HG02884 (cell line): ENCODE measurements around the gene FSTL4.

Experiments used
- ATAC-seq: cut with Tn5 transposase; IDR thresholded peaks from one replicate; pipeline ENCODE4 v1.9.1; 2021; ENCODE audit warnings: mild to moderate bottlenecking, moderate library complexity; ENCODE audit not compliant: unreplicated experiment

FSTL4 gene

DNA sequence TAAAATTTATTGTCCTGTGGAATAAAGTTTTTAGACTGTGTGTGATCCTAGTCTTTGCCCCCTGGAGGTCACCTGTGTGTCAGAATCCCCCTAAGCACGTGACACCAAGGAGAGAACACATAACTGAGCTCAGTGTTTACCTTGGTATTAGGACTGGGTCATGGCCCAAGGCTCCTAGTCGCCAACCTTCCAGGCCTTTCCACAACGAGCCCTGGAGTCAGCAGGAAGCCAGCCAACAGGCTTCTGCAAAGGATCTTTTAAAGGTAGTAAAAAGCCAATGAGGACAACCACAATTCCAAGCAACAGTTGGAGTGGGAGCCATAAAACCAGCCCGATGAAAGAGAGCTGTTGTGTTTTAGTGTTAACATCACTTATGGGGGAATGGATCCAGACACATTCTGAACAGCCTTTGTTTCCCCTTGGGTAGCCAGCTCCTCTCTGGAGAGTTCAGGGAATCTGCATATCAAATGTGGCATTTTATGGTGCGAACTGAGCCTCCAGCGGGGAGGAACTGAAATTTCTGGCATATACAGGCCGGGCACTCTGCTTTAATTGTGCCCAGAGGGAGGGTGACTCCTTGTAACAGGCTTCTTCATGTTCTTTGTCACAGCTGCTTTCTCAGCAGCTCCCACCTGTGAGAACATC is 239.9 kb downstream of the FSTL4 start:
- no peak for ATAC-seq

DNA sequence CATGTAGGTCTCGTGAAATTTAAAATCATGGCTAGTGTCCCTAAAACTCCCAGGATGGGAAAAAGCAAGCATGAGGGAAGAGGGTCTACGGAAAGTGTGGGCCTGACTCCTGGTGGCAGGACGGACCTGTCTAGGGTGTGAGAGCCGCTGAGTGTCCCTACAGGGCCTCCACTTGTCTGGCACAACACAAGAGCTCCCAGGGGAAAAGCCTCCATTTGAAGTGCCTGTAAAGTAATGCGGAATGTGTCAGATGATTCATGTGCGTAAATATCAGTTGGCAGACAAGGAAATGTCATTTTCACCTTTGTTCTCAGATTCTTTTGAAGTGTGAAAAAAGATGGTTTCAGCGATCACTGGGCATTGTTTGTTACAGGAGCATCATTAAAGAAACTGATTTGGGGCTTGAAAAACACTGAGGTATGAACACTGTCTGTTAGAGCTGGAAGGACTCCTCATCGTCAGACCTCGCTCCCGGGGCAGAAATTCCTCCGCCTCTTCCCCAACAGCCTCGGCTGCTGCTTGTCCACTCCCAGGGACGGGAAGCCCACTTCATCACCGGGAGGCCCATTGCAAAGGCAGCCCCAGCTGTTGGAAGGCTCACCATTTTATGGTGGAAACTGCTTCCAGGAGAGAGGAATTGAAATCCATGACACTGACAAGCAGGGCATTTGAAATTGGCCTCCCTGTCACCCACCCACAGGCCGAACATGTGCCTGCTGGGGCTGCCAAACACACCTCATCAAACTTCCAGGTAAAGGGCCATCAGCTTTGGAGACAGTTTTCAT is 240.8 kb downstream of the FSTL4 start:
- ATAC-seq = no peak

DNA sequence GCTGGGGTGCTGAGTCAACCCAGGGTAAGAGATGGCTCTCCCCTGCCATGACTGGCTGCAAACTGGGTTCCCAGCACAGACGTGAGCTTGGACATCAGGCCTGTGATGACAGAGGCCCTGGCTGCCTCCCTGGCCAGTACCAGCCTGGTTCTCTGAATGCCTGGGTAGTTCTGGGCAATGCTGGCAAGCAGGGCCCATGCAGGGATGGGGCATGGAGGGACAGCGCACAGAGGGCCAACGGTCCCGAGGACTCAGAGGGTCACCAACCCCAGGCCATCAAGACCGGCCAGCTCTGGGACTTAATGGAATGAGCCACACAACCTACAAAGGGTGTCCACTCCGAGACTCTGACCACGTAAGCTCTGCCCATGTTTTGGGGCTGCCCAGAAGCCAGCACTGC is 241.4 kb downstream of the FSTL4 start:
- ATAC-seq = no peak

DNA sequence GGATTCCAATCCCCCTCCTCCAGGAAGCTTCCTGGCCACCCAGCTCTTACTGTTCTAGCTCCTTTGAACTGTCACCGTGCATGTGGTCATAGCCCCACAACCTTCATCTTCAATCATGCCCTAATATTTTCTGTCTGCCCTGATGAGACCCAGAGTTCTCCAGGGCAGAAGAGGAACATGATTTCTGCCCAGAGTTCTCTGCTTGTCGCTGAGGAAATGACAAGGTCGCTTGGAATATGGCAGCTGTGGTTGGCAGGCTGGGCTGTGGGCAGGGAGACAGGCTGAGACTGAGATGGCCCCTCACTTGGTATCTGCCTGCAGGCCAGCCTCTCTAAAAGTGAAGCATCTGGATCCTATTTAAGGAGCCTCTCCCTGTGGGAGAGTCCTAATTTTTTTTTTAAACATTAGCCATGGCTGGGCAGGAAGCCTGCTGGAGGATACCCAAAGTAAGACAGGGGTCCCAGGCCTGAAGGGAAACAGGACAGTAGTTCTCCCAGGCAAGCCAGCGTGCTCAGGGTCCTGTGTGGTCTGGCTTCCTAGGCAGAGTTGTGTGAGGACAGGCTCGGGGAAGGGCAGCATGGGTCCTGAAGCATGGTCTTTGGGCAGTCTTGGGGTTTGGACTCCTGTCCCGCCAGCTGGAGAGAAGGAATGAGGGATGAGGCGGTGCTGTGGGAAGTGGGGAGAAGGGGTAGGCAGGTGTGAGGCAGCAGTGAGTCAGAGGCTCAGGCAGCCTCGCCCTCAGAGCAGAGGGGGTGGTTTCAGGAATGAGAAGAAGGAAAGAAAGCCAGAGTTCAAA is 242.1 kb downstream of the FSTL4 start:
- ATAC-seq = no peak

DNA sequence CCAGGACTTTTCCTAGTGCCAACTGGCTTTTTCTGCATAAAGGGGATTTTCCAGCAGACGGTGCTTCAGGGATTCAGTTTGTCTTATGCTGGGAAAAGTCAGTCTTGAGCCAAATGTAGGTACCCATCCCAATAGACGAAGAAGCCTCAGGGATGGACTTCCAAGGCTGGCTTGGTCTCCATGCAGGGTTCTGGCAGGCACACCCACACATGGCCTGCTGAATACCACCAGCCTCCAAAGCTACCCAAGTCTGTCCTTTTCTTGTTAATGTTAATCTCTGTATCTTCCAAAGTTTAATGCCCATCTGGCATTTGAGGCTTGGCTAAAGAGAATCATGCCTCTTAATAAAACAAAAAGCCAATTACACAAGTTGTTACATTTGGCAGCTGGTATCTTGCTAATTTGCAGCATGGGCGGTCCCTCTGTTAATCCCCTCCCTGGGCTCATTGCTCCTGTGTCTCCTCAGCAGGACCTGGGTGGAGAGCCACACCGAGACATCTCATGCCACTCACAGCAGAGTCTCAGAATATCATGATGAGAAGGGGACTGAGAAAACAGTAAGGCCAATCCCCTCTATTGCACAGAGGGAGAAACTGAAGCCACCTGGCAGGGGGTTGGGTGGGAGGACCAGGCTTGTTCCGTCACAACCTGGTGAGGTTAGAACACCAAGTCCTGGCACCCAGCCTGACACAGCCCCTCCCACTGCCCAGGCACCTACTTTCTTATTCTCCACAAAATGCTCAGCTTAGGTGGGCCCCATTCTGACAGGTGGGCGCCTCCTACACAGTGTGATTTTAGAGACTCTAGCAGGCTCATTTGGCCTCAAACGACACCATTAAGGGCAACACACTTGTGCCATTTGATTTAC is 243.2 kb downstream of the FSTL4 start:
- no peak for ATAC-seq

DNA sequence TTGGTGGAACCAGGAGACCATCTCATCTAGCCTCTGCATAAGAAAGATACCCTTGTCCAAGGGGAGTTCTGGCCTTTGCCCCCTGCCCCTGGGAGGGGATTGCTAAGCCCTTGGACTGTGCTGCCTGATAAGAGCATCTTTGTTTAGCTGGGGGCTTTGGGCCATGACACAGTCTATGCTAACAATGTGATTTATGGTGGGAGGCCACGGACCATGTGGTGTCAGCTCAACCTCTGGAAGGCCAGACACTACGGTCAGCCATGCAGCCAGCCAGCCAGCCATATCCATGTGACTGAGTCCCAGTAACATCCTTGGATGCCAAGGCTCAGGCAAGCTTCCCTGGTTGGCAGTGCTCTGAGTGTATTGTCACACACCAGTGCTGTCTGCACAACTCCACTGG is 244.4 kb downstream of the FSTL4 start:
- ATAC-seq = no peak

DNA sequence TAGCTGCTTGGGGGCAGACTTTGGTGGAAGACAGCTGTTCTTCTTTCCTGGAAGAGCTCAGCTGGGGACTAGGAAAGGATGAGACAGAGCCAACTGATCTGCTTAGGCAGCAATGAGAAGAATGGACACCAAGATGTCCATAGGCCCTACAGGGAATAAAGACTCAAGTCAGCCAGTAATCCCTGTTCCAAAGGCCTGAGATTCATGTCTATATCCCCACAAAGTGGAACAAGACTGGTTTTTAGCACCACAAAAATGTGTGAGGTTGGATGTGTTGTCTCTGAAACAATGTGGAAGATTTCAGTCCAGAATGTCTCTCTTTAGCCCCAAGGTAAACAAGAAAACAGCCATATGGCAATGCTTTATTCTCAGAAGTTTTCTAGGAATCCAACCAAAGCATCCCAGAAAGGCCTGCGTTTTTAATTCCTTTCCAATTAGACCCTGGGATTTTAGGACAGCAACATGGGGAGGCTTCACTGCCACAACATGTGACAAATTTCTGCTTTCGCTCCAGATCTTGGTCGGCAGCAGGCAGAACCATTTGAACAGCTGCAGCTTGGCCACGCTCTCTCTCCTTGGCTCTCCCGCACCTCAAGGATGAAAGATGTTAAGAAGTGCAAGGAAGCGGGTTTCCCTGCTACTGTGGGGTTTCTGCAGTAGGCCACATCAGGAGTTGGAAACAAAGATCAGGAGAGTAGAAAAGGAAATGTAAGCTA is 245.1 kb downstream of the FSTL4 start:
- ATAC-seq = no peak

DNA sequence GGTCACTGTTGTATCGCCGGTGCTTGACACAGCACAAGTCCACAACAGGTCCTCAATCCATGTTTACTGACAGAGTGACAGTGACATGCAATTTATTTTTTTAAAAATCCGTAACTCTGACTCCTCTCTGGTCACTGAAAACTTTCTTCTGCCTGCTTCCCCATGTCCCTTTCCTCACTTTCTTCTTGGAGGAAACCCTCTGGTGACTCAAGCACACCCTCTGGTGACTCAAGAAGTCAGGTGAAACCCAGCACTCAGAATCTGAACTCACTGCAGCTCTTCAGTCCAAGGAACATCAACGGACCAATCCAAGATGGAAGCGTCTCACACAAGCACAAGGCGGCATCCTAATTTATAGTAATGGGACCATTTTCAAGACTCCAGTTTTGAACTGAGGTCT is 245.9 kb downstream of the FSTL4 start:
- ATAC-seq = no peak

DNA sequence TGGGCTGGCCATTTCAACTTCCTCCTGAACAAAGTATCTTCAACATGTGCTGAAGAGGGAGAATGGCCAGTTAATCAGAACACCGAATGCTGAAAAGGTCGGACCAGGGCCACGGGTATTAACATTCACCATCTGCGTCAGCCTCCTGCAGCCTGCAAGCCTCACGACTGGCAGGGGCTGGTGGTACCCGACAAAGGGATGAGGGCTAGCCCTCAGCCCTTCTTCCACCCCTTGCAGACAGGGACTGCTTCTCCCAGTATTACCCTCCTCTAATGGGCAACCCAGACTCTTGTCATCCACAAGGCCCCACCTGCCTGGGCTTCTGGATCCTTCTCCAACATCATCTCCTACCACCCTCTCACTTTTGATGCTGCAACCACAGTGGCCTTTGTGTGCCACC is 246.6 kb downstream of the FSTL4 start:
- ATAC-seq = no peak

DNA sequence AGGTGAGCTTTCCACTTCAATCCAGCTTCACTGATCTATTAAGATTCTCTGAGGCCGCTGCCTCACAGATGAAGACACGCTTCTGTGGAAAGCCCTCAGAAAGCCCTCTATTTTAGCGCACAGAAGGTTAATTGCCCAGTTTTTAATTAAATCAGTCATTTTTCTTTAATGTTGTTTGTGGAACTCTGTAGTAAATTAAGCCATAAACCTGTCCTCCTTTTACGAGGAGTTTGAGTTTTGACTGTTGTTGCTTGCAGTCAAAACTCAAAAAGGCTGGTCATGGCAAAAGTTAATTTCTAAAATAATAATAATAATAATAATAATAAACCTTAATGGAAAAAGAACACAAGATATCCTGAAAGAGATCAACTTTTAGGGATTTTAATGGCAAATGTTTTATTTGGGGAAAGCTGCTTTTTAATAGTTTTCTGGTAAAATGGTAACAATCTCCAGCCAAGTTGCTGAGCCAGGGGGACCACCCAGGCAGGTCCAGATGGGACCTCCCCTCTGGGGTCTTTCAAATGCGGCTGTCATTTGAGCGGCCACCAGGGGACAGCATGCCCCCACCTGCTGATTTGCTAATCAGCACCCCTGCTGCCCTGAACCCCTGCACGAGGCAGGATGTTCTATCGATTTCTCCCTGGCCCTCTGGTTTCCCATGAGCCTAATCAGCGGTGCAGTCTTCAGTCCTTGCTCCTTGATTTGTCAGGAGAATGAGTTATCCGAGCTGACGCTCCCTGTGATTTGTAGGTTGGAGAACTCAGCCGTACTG is 247.2 kb downstream of the FSTL4 start:
- ATAC-seq = no peak

DNA sequence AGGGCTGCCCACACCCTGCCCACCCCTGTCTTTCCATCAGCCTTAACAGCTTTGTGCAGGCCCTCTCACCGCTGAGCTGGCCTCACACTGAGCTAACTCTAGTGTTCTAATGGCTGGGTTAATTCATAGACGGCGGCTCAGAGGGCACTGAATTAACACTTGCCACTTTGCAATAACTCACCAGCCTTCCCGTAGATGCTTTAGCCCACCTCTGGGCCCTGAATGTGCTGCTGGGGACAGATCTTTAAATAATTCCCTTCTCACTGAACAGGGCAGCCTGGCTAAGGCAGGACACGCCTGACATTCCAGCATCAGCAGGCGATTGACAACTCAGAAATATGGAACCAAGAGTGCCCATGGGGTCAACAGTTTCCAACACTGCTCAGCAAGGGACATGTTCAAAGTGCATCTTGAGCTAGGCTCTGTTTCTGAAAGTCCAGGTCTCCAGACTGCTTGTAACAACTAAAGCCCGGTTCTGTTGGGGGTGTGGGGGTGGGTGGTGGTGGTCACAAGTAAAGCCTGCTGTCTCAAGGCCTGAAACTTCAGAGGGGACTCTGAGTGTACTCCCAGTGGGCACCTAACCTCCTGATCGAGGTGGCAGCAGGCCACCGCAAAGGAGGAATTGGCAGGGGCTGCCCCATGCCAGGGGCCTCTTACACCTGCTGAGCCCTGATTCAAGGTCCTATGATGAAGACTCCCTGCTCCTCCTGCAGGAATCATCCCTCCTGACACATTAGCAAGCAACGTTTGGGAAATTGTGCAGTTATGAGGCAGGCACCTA is 248.3 kb downstream of the FSTL4 start:
- no peak for ATAC-seq

DNA sequence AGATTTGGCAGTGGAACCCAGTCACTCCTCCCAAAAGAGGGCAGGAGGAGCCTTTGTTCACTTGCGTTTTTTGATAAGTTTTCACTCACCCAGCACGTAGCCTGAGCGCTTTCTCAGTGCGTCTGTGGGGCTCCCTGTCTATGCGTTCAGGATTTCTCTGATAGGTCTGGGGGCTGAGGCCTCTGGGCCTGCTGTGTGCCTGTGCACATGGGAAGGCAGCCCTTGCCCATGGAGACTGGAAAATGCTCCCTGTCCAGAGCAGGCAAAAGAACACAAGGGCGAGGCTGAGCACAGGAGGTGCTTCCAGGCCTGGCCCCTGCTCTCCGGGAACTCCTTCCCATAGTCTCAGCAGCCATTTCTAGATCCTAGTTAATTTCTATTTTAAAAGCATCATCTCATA is 249.9 kb downstream of the FSTL4 start:
- ATAC-seq = no peak

DNA sequence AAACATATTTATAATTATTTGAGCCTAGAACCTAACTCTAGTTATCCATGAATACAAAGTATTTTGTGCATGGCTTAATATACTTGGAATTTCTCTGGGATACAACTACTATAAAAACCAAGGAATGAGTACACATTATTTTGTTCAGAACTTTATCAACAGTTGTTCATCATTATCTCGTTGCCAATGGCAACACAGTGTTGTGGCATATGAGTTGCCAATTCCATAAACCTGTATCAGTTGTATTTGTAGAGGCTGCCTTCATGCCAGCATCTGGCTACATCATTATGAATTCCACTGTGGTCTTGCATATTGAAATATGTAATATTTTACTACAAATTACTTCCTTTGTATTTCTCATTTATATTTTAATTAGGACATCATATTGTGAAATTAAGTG is 250.4 kb downstream of the FSTL4 start:
- no peak for ATAC-seq

DNA sequence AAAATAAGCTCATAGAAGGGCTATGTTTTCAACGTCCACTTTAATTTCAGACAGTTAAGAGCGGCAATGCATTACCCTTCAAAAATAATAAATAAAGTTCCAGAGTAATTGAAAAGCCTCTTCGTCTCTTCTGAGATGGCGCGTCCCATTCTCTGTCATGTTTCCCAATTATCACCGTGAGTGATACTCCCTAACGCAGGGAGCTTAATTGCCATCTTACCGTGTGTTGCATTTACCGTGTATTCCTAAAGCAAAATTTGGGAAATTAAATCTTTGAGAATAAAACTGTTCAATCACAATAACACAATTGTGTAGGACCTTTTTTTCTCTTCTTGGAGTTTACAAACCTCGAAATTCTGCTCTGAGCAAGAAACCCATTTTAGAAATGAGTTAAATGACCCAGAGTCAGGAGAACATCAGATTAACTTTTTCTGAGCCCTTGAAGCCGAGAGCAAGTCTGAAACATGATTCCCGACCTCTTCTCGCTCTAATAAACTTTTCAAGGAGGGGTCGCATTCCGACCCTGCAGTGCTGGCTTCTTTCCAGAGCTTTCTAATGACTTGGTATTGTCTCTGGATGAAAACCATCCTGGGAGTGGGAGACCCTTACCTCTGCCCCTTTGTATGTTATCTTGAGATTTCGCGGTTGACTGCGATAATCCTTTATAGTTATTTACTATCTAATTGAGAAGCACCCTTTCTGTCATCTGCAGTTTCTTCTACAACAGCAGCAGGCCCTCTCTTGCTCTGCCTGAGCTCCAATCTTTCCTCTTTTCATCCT is 251.5 kb downstream of the FSTL4 start:
- no peak for ATAC-seq

DNA sequence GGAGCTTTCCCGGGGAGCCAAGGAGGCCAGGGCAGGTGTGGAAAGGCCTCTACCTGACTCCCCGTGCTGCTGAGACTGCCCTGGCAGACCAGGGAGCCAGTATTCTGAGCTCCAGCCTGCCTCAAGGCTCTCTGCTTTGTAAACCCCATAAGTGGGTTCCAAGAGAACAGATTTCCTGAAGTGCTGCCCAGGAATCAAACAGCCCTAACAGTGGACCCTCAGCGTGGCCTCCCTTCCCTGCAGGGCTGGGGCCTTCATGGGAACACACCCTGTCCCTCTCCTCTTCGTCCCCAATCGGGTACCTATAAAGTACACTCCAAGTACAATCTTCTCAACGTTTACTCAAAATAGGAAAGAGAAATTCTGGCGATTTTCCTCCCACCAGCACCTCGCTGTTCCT is 252.5 kb downstream of the FSTL4 start:
- ATAC-seq = no peak

DNA sequence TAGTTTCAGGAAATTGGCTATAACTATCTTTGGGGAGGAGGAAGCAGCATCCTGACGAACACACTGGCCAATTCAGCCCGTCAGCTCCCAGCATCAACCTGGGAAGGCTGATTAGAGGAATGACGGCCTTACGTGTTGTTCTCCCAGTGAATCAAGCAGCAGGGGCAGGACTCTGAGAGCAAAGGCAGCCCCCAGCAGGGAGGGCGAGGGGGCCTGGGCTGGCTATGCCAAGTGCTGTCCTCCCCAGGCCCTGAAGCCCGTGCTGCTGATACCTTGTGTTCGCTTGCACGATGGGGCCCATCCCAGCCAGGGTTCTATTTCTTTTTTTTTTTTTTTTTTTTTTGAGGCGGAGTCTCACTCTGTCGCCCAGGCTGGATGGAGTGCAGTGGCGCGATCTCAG is 254.1 kb downstream of the FSTL4 start:
- ATAC-seq = no peak

DNA sequence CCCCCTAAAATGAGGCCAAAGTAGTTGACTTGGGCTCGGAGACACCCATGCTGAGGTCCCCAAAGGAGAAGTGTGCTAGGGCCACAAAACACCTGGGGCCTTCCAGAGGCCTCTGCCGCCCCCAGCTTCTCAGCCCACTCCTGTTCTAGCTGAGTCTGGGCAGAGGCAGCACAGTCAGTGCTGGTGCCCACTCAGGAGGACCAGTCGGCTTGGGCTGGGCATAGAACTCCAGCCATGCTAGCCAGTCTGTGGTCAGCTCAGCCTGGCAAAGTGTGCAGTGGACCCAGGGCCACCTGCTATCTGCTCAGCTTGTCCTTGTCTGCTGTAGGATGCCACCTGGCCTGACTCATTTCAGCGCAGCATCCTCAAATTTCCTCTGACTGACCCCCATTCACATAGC is 254.6 kb downstream of the FSTL4 start:
- no peak for ATAC-seq

DNA sequence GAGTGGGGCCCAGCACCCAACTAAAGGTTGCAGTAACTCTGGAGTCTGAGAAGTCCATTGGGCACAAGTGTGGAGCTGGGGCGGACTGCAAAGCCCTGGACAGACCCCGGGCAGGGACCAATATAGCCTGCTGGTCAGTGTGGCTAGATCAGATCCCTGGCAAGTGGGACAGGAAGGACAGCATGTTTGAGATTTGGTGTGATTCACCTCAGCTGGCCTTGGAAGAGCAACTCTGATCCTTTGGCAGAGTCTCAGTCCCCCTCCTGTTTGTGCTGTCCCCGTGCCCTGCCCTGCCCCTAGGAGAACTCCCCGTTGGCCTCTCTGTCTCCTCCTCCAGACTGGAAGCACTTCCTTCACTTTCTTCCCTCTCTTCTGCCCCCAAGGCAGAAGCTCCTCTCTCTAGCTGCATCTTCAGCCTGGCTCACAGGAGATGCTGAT is 255.3 kb downstream of the FSTL4 start:
- ATAC-seq = no peak
